Endothelial cell of umbilical vein (primary cell): ENCODE measurements around the gene ANKDD1A. TPM values are rescaled to one million over a fixed set of nuclear protein-coding genes. Genes with fewer than 3 reads are reported as not detected.

Experiments used
- BruUV-seq: library from RNA; stranded (reverse); fragments of 400-500 nt; replicated peaks from 2 replicates; lab custom pipeline; 2021; lab: Mats Ljungman, UMichigan
- CTCF ChIA-PET: fragments of 300-600, 350-600 bp; sonication (Branson Sonifier 250); formaldehyde crosslinking; loops from one replicate; lab custom pipeline; 2021; ENCODE audit warnings: antibody characterized with exemption, inconsistent platforms; lab: Charles Lee
- POLR2A ChIA-PET: fragments of 300-600, 350-600 bp; sonication (Branson Sonifier 250); formaldehyde crosslinking; loops from one replicate; lab custom pipeline; 2021; ENCODE audit warnings: antibody characterized with exemption, inconsistent platforms; lab: Charles Lee
- DNase-seq: peaks from one replicate; pipeline ENCODE4 v3.0.0-alpha.2; 2011; ENCODE audit warnings: low read depth, low spot score
- FAIRE-seq: peaks from 2 replicates; lab custom pipeline; 2011; peaks lifted over from hg19 to GRCh38; lab: Jason Lieb, UNC
- H2AFZ ChIP-seq: 2 replicates; pipeline ENCODE4 v1.6.0; 2012; ENCODE audit warnings: low read depth, low read length, control low read depth, inconsistent platforms
- H3K27ac ChIP-seq: 2 replicates; pipeline ENCODE4 v1.5.1; 2011; ENCODE audit warnings: low read depth, mild to moderate bottlenecking, control low read depth, low read length, moderate library complexity; ENCODE audit not compliant: insufficient read depth
- H3K27me3 ChIP-seq, 2 experiments: 2 replicates each; pipeline versions ENCODE4 v1.6.0 to v1.6.1; 2011; ENCODE audit warnings: low read length in 2 of 2, mixed read lengths in 1 of 2; ENCODE audit not compliant: control insufficient read depth in 2 of 2, insufficient read depth in 2 of 2
- H3K36me3 ChIP-seq, 2 experiments: 2 replicates in 1 of 2; 3 replicates in 1 of 2; pipeline ENCODE4 v1.5.1; 2011; ENCODE audit warnings: low read length in 2 of 2, mild to moderate bottlenecking in 1 of 2, moderate library complexity in 1 of 2; ENCODE audit not compliant: control insufficient read depth in 2 of 2, insufficient read depth in 2 of 2; ENCODE audit errors: extremely low read depth in 1 of 2
- H3K4me1 ChIP-seq: 3 replicates; pipeline ENCODE4 v1.5.1; 2011; ENCODE audit warnings: mild to moderate bottlenecking, low read length; ENCODE audit not compliant: control insufficient read depth, insufficient read depth; ENCODE audit errors: extremely low read depth
- H3K4me2 ChIP-seq: 2 replicates; pipeline ENCODE4 v1.6.1; 2011; ENCODE audit warnings: low read length, control low read depth, mixed read lengths; ENCODE audit not compliant: insufficient read depth
- H3K4me3 ChIP-seq, 3 experiments: fragments of 200-600 bp in 1 of 3; sonication (generic), shearing (Covaris generic) in 1 of 3; replicated peaks in 1 of 3; 2 replicates each; pipeline ENCODE4 v1.5.1; 2011 to 2016; ENCODE audit warnings: control low read depth in 3 of 3, low read length in 3 of 3, mild to moderate bottlenecking in 2 of 3, inconsistent platforms in 1 of 3, low read depth in 1 of 3, moderate library complexity in 1 of 3; ENCODE audit not compliant: insufficient read depth in 1 of 3
- H3K79me2 ChIP-seq: 2 replicates; pipeline ENCODE4 v1.6.0; 2012; ENCODE audit warnings: low read length, inconsistent platforms; ENCODE audit not compliant: control insufficient read depth, insufficient read depth
- H3K9ac ChIP-seq: replicated peaks from 2 replicates; pipeline ENCODE3; 2011; ENCODE audit warnings: low read length, control low read depth; ENCODE audit not compliant: insufficient read depth; ENCODE audit errors: extremely low read depth
- H3K9me1 ChIP-seq: replicated peaks from 3 replicates; pipeline ENCODE4 v1.6.0; 2011; ENCODE audit warnings: mild to moderate bottlenecking, low read length; ENCODE audit not compliant: control insufficient read depth, insufficient read depth; ENCODE audit errors: extremely low read depth
- H3K9me3 ChIP-seq: replicated peaks from 2 replicates; pipeline ENCODE4 v1.5.1; 2012; ENCODE audit warnings: low read length, inconsistent platforms; ENCODE audit not compliant: control insufficient read depth, insufficient read depth
- H4K20me1 ChIP-seq: replicated peaks from 2 replicates; pipeline ENCODE3; 2011; ENCODE audit warnings: mild to moderate bottlenecking, low read length; ENCODE audit not compliant: control insufficient read depth, insufficient read depth; ENCODE audit errors: extremely low read depth
- EZH2 ChIP-seq: IDR thresholded peaks from 2 replicates; pipeline ENCODE4 v1.6.1; 2012; ENCODE audit warnings: borderline replicate concordance, low read depth, mild to moderate bottlenecking, moderate library complexity, low read length, inconsistent platforms; ENCODE audit not compliant: severe bottlenecking
- FOS ChIP-seq: IDR thresholded peaks from 2 replicates; pipeline ENCODE4 v1.6.1; 2011; ENCODE audit warnings: mild to moderate bottlenecking, low read length, moderate library complexity, borderline replicate concordance; ENCODE audit not compliant: insufficient read depth
- GATA2 ChIP-seq: IDR thresholded peaks from 2 replicates; pipeline ENCODE4 v1.7.0; 2011; ENCODE audit warnings: low read depth, mild to moderate bottlenecking, moderate library complexity, mixed read lengths, low read length; ENCODE audit not compliant: insufficient read length, insufficient read depth
- JUN ChIP-seq: IDR thresholded peaks from 2 replicates; pipeline ENCODE4 v1.6.1; 2011; ENCODE audit warnings: borderline replicate concordance, low read depth; ENCODE audit not compliant: insufficient read length, insufficient read depth
- MYC ChIP-seq: IDR thresholded peaks from one replicate; pipeline ENCODE4 v1.6.1; 2011; ENCODE audit warnings: mild to moderate bottlenecking, low read depth, low read length
- POLR2A ChIP-seq: IDR thresholded peaks from 2 replicates; pipeline ENCODE4 v1.6.1; 2012; ENCODE audit warnings: low read depth, mild to moderate bottlenecking, control low read depth, low read length
- POLR2AphosphoS5 ChIP-seq: IDR thresholded peaks from 2 replicates; pipeline ENCODE4 v1.6.1; 2012; ENCODE audit warnings: low read depth, mild to moderate bottlenecking, control low read depth, low read length, moderate library complexity; ENCODE audit not compliant: insufficient read depth
- dilution Hi-C: fragments of 300-500 bp; cut with MboI; formaldehyde crosslinking; loops from one replicate; pipeline ENCODE4 v1.15.0; 2019; ENCODE audit warnings: low sequenced_read_pairs; ENCODE audit not compliant: extremely low pct_ligation_motif_present
- intact Hi-C: fragments of 100-400 bp; cut with micrococcal nuclease; formaldehyde crosslinking; loops from one replicate; pipeline ENCODE4 v1.10.0; 2022
- polyA plus RNA-seq, 4 experiments: library from polyadenylated mRNA; depleted of rRNA in 3 of 4; stranded (reverse) in 3 of 4; unstranded in 1 of 4; fragments of >200 nt; gene quantifications; 2 replicates each; pipeline versions ENCODE4 v1.2.1 to v1.2.3, GENCODE V29; 2011 to 2012; ENCODE audit warnings: missing spikeins in 1 of 4
- total RNA-seq: library from RNA; stranded (reverse); gene quantifications from 2 replicates; pipeline ENCODE4 v1.2.3, GENCODE V29; 2021
- TF ChIP-seq, protein P1 (sequence below): IDR thresholded peaks from 2 replicates; pipeline ENCODE4 v1.6.1; 2011; ENCODE audit not compliant: insufficient read depth, insufficient read length
- TF ChIP-seq, protein P2 (sequence below), 2 donors: IDR thresholded peaks; 1 replicate in 1 of 2; 2 replicates in 1 of 2; pipeline ENCODE4 v1.5.1; 2011; ENCODE audit warnings: low read length in 2 of 2, mild to moderate bottlenecking in 2 of 2, moderate library complexity in 2 of 2, control low read depth in 1 of 2, inconsistent platforms in 1 of 2, low read depth in 1 of 2; ENCODE audit not compliant: insufficient read depth in 1 of 2; ENCODE audit errors: extremely low read depth in 1 of 2

Gene ANKDD1A
- total and polyA plus RNA-seq, 2 donors (not counting 3 experiments of a cell fraction or from before 2014, with no cell fraction given), result 2.0 to 2.4 TPM

DNA sequence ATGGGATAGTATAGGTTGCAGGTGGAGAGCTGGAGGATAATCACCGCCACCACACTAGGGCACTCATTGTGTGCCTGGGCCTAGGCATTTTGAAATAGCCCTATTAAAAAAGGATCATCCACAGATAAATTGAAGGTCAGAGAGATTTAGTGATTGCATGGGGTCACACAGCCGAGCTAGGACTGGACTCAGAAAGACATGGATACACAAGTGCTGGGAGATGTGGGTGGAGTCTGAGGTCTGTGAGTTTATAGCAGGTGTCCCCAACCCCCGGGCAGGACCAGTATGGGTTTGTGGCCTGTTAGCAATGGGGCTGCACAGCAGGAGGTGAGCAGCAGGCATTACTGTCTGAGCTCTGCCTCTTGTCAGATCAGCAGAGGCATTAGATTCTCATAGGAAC, 5.3 kb upstream of the ANKDD1A start:
- no peak for FAIRE-seq
- no peak overlapping the region for H3K9ac ChIP-seq
- H3K79me2 ChIP-seq, result no peaks in the 10 kb centered on the region
- dilution Hi-C loops (no loop called here), intact Hi-C loops (no loop called here)
- no peak for TF ChIP-seq POLR2A
- no peak for TF ChIP-seq MYC
- no peak for TF ChIP-seq FOS
- TF ChIP-seq JUN, result no peak
- TF ChIP-seq, protein P1, sequence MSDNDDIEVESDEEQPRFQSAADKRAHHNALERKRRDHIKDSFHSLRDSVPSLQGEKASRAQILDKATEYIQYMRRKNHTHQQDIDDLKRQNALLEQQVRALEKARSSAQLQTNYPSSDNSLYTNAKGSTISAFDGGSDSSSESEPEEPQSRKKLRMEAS, result no peak
- TF ChIP-seq EZH2, result no peak
- TF ChIP-seq POLR2AphosphoS5, result no peak
- TF ChIP-seq, protein P2, sequence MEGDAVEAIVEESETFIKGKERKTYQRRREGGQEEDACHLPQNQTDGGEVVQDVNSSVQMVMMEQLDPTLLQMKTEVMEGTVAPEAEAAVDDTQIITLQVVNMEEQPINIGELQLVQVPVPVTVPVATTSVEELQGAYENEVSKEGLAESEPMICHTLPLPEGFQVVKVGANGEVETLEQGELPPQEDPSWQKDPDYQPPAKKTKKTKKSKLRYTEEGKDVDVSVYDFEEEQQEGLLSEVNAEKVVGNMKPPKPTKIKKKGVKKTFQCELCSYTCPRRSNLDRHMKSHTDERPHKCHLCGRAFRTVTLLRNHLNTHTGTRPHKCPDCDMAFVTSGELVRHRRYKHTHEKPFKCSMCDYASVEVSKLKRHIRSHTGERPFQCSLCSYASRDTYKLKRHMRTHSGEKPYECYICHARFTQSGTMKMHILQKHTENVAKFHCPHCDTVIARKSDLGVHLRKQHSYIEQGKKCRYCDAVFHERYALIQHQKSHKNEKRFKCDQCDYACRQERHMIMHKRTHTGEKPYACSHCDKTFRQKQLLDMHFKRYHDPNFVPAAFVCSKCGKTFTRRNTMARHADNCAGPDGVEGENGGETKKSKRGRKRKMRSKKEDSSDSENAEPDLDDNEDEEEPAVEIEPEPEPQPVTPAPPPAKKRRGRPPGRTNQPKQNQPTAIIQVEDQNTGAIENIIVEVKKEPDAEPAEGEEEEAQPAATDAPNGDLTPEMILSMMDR (IDR thresholded peaks at IDR 0.05; ENCODE audit: extremely low read depth in 1 of 2, insufficient read depth in 1 of 2, low read depth in 1 of 2, low read length in 2 of 2), result no peak
- no peak for TF ChIP-seq GATA2
- no peaks in the 10 kb centered on the region for H3K9me1 ChIP-seq
- H3K9me3 ChIP-seq, result no peaks in the 10 kb centered on the region
- POLR2A ChIA-PET, result no interaction called here
- H2AFZ ChIP-seq, result no peak overlapping the region
- H3K27me3 ChIP-seq, result no peaks in the 10 kb centered on the region
- no peaks in the 10 kb centered on the region for H4K20me1 ChIP-seq
- BruUV-seq, result no TSS peak
- H3K4me2 ChIP-seq, result no peak overlapping the region
- no peak overlapping the region for H3K4me3 ChIP-seq
- H3K27ac ChIP-seq, result no peak overlapping the region
- H3K4me1 ChIP-seq, result peaks cover 11% of the 10 kb centered on the region
- no peaks in the 10 kb centered on the region for H3K36me3 ChIP-seq
- DNase-seq, result no peak
- CTCF ChIA-PET, result interaction anchor here (0.7 to 3.5 kb wide), 12 partner anchors 12 to 178 kb away, joined by 3 to 34 read pairs (median 6); no protein-coding TSS in a partner anchor
